Measurements from ENCODE around the gene QRFP.

The QRFP gene

GRCh38 chr9:130927995-130928900, 31.6 kb upstream of the QRFP start:
- H3K27me3 Mint-ChIP-seq, result peaks cover 16% of the 10 kb centered on the region
- H3K36me3 Mint-ChIP-seq (ENCODE audit: low read depth), result no peaks in the 10 kb centered on the region
- no peak overlapping the region for H3K27ac Mint-ChIP-seq
- no peak overlapping the region for H3K4me3 Mint-ChIP-seq
- no peak for DNase-seq
- no peaks in the 10 kb centered on the region for H3K9me3 Mint-ChIP-seq
- no peaks in the 10 kb centered on the region for H3K4me1 Mint-ChIP-seq (ENCODE audit: low read depth)

GRCh38 chr9:130927338-130927737, 30.7 kb upstream of the QRFP start:
- Mint-ChIP-seq H3K27ac (no peak overlapping the region), H3K27me3 (peaks cover 15% of the 10 kb centered on the region), H3K4me1 (ENCODE audit: low read depth) (no peaks in the 10 kb centered on the region), H3K4me3 (no peak overlapping the region), H3K9me3 (no peaks in the 10 kb centered on the region), H3K36me3 (ENCODE audit: low read depth) (no peaks in the 10 kb centered on the region)
- DNase-seq, result no peak

- Mint-ChIP-seq H3K4me3 (no peak overlapping the region), H3K4me1 (ENCODE audit: low read depth) (no peaks in the 10 kb centered on the region), H3K27ac (no peak overlapping the region), H3K27me3 (peaks cover 8% of the 10 kb centered on the region), H3K36me3 (ENCODE audit: low read depth) (no peaks in the 10 kb centered on the region), H3K9me3 (no peaks in the 10 kb centered on the region)
- DNase-seq, result no peak
Observed at GRCh38 chr9:130925050-130925678, 28.6 kb upstream of the QRFP start.

GRCh38 chr9:130924448-130924788, 27.8 kb upstream of the QRFP start:
- Mint-ChIP-seq H3K4me1 (ENCODE audit: low read depth) (no peaks in the 10 kb centered on the region), H3K4me3 (no peak overlapping the region), H3K9me3 (no peaks in the 10 kb centered on the region), H3K27me3 (peaks cover 8% of the 10 kb centered on the region), H3K27ac (no peak overlapping the region), H3K36me3 (ENCODE audit: low read depth) (no peaks in the 10 kb centered on the region)
- DNase-seq, result no peak

GRCh38 chr9:130923611-130924447, 27.2 kb upstream of the QRFP start:
- H3K27me3 Mint-ChIP-seq, result peaks cover 8% of the 10 kb centered on the region
- no peaks in the 10 kb centered on the region for H3K36me3 Mint-ChIP-seq (ENCODE audit: low read depth)
- H3K27ac Mint-ChIP-seq, result no peak overlapping the region
- no peak overlapping the region for H3K4me3 Mint-ChIP-seq
- no peak for DNase-seq
- H3K4me1 Mint-ChIP-seq (ENCODE audit: low read depth), result no peaks in the 10 kb centered on the region
- H3K9me3 Mint-ChIP-seq, result no peaks in the 10 kb centered on the region

- H3K27me3 Mint-ChIP-seq, result peaks cover 8% of the 10 kb centered on the region
Observed at GRCh38 chr9:130922893-130923610, 26.4 kb upstream of the QRFP start.

GRCh38 chr9:130921989-130922892, 25.6 kb upstream of the QRFP start:
- Mint-ChIP-seq H3K4me1 (ENCODE audit: low read depth) (no peaks in the 10 kb centered on the region), H3K27ac (no peak overlapping the region), H3K36me3 (ENCODE audit: low read depth) (no peaks in the 10 kb centered on the region), H3K9me3 (no peaks in the 10 kb centered on the region), H3K27me3 (peaks cover 8% of the 10 kb centered on the region), H3K4me3 (no peak overlapping the region)
- no peak for DNase-seq

More at GRCh38 chr9:130922893-130923610, 26.4 kb upstream of the QRFP start:
- Mint-ChIP-seq H3K9me3 (no peaks in the 10 kb centered on the region), H3K36me3 (ENCODE audit: low read depth) (no peaks in the 10 kb centered on the region), H3K27ac (no peak overlapping the region), H3K4me1 (ENCODE audit: low read depth) (no peaks in the 10 kb centered on the region), H3K4me3 (no peak overlapping the region)
- no peak for DNase-seq

GRCh38 chr9:130921300-130921988, 24.8 kb upstream of the QRFP start:
- H3K27me3 Mint-ChIP-seq, result peaks cover 8% of the 10 kb centered on the region
- no peak overlapping the region for H3K27ac Mint-ChIP-seq
- H3K4me1 Mint-ChIP-seq (ENCODE audit: low read depth), result no peaks in the 10 kb centered on the region
- DNase-seq, result no peak
- no peaks in the 10 kb centered on the region for H3K9me3 Mint-ChIP-seq
- no peaks in the 10 kb centered on the region for H3K36me3 Mint-ChIP-seq (ENCODE audit: low read depth)
- H3K4me3 Mint-ChIP-seq, result no peak overlapping the region

- H3K27ac Mint-ChIP-seq, result no peak overlapping the region
Observed at GRCh38 chr9:130920762-130921299, 24.2 kb upstream of the QRFP start.

GRCh38 chr9:130920233-130920632, 23.6 kb upstream of the QRFP start:
- Mint-ChIP-seq H3K36me3 (ENCODE audit: low read depth) (no peaks in the 10 kb centered on the region), H3K27me3 (peaks cover 8% of the 10 kb centered on the region), H3K9me3 (no peaks in the 10 kb centered on the region), H3K4me3 (no peak overlapping the region), H3K4me1 (ENCODE audit: low read depth) (no peaks in the 10 kb centered on the region), H3K27ac (no peak overlapping the region)
- no peak for DNase-seq

More at GRCh38 chr9:130920762-130921299, 24.2 kb upstream of the QRFP start:
- Mint-ChIP-seq H3K27me3 (peaks cover 8% of the 10 kb centered on the region), H3K36me3 (ENCODE audit: low read depth) (no peaks in the 10 kb centered on the region), H3K4me1 (ENCODE audit: low read depth) (no peaks in the 10 kb centered on the region), H3K9me3 (no peaks in the 10 kb centered on the region), H3K4me3 (no peak overlapping the region)
- no peak for DNase-seq

- no peaks in the 10 kb centered on the region for H3K9me3 Mint-ChIP-seq
- H3K4me3 Mint-ChIP-seq, result no peak overlapping the region
- H3K27ac Mint-ChIP-seq, result no peak overlapping the region
- H3K27me3 Mint-ChIP-seq, result peaks cover 8% of the 10 kb centered on the region
- no peaks in the 10 kb centered on the region for H3K4me1 Mint-ChIP-seq (ENCODE audit: low read depth)
- DNase-seq, result no peak
- H3K36me3 Mint-ChIP-seq (ENCODE audit: low read depth), result no peaks in the 10 kb centered on the region
Observed at GRCh38 chr9:130919559-130920145, 23.0 kb upstream of the QRFP start.

- Mint-ChIP-seq H3K4me3 (no peak overlapping the region), H3K36me3 (ENCODE audit: low read depth) (no peaks in the 10 kb centered on the region), H3K4me1 (ENCODE audit: low read depth) (no peaks in the 10 kb centered on the region), H3K9me3 (no peaks in the 10 kb centered on the region), H3K27ac (no peak overlapping the region), H3K27me3 (peaks cover 8% of the 10 kb centered on the region)
- no peak for DNase-seq
Observed at GRCh38 chr9:130918826-130919558, 22.4 kb upstream of the QRFP start.

Measured in activated T-cell treated with anti-CD3 and anti-CD28 coated beads, Interleukin-2, amount 50 U/mL, for 24 hours (primary cell).